ENCODE measurements around the gene GTF2I. TPM values are rescaled to one million over a fixed set of nuclear protein-coding genes. Genes with fewer than 3 reads are reported as not detected.
"Not testable (repeated sequence)": the region's sequence is repeated elsewhere in the genome, so short reads cannot be mapped to it uniquely, and the experiment has no call there.

GTF2I gene
- total RNA-seq, 1 donor from 2014 or later = 168 TPM

GRCh38 chr7:74684921-74685320 is 27.4 kb downstream of the GTF2I start:
- Mint-ChIP-seq H3K36me3 (ENCODE audit: low read depth, unreplicated experiment) (peaks cover 12% of the 10 kb centered on the region), H3K9me3 (ENCODE audit: unreplicated experiment) (no peaks in the 10 kb centered on the region), H3K27ac (ENCODE audit: unreplicated experiment) (no peak overlapping the region), H3K4me1 (ENCODE audit: low read depth, unreplicated experiment) (peaks cover 3% of the 10 kb centered on the region), H3K4me3 (ENCODE audit: unreplicated experiment) (no peak overlapping the region), H3K27me3 (ENCODE audit: low read depth, unreplicated experiment) (no peaks in the 10 kb centered on the region)
- Histone ChIP-seq H3K4me1 (ENCODE audit: insufficient read depth, low read length) (no peaks in the 10 kb centered on the region), H3K27me3 (ENCODE audit: insufficient read depth, low read length) (no peaks in the 10 kb centered on the region), H3K27ac (ENCODE audit: low read depth, low read length) (no peak overlapping the region), H3K79me2 (ENCODE audit: insufficient read depth, low read length) (peaks cover 98% of the 10 kb centered on the region), H3K4me3 (ENCODE audit: insufficient read depth, low read depth, low read length) (no peak overlapping the region), H4K20me1 (ENCODE audit: insufficient read depth, low read length) (peaks cover 94% of the 10 kb centered on the region), H3K9me3 (ENCODE audit: insufficient read depth, low read depth, low read length) (no peaks in the 10 kb centered on the region), H3K9ac (ENCODE audit: low read length) (no peak overlapping the region), H3K36me3 (ENCODE audit: insufficient read depth, low read length) (no peaks in the 10 kb centered on the region), H3K4me2 (ENCODE audit: low read length) (no peak overlapping the region), H2AFZ (ENCODE audit: low read depth, low read length) (no peak overlapping the region)
- FAIRE-seq = no peak
- no peak for DNase-seq (ENCODE audit: low read depth)
- TF ChIP-seq CTCF (IDR thresholded peaks at IDR 0.05; ENCODE audit: insufficient read depth, low read depth, low read length) = no peak
- no peak for TF ChIP-seq EZH2 (IDR thresholded peaks at IDR 0.05; ENCODE audit: insufficient read depth, low read length)

- no peak overlapping the region for H3K9ac ChIP-seq (ENCODE audit: low read length)
- Mint-ChIP-seq H3K36me3 (ENCODE audit: low read depth, unreplicated experiment) (peaks cover 23% of the 10 kb centered on the region), H3K27me3 (ENCODE audit: low read depth, unreplicated experiment) (no peaks in the 10 kb centered on the region), H3K9me3 (ENCODE audit: unreplicated experiment) (no peaks in the 10 kb centered on the region), H3K27ac (ENCODE audit: unreplicated experiment) (no peak overlapping the region), H3K4me1 (ENCODE audit: low read depth, unreplicated experiment) (peaks cover 4% of the 10 kb centered on the region), H3K4me3 (ENCODE audit: unreplicated experiment) (no peak overlapping the region)
- H3K9me3 ChIP-seq (ENCODE audit: insufficient read depth, low read depth, low read length) = peaks cover 4% of the 10 kb centered on the region
- no peaks in the 10 kb centered on the region for H3K4me1 ChIP-seq (ENCODE audit: insufficient read depth, low read length)
- no peak overlapping the region for H2AFZ ChIP-seq (ENCODE audit: low read depth, low read length)
- no peak for FAIRE-seq
- no peaks in the 10 kb centered on the region for H3K27me3 ChIP-seq (ENCODE audit: insufficient read depth, low read length)
- DNase-seq (ENCODE audit: low read depth) = no peak
- peaks cover 37% of the 10 kb centered on the region for H3K36me3 ChIP-seq (ENCODE audit: insufficient read depth, low read length)
- peaks cover 77% of the 10 kb centered on the region for H4K20me1 ChIP-seq (ENCODE audit: insufficient read depth, low read length)
- no peak overlapping the region for H3K27ac ChIP-seq (ENCODE audit: low read depth, low read length)
- TF ChIP-seq EZH2 (IDR thresholded peaks at IDR 0.05; ENCODE audit: insufficient read depth, low read length) (no peak), CTCF (IDR thresholded peaks at IDR 0.05; ENCODE audit: insufficient read depth, low read depth, low read length) (no peak)
- H3K4me2 ChIP-seq (ENCODE audit: low read length) = no peak overlapping the region
- H3K79me2 ChIP-seq (ENCODE audit: insufficient read depth, low read length) = peaks cover 82% of the 10 kb centered on the region
- H3K4me3 ChIP-seq (ENCODE audit: insufficient read depth, low read depth, low read length) = no peak overlapping the region
Measured at GRCh38 chr7:74690474-74690873, 33.0 kb downstream of the GTF2I start.

- peaks cover 29% of the 10 kb centered on the region for H4K20me1 ChIP-seq (ENCODE audit: insufficient read depth, low read length)
- H3K4me1 Mint-ChIP-seq (ENCODE audit: low read depth, unreplicated experiment); FAIRE-seq; H3K27ac ChIP-seq (ENCODE audit: low read depth, low read length); DNase-seq (ENCODE audit: low read depth); H3K27me3 Mint-ChIP-seq (ENCODE audit: low read depth, unreplicated experiment); H3K27ac Mint-ChIP-seq (ENCODE audit: unreplicated experiment); H3K4me1 ChIP-seq (ENCODE audit: insufficient read depth, low read length); H3K27me3 ChIP-seq (ENCODE audit: insufficient read depth, low read length); H2AFZ ChIP-seq (ENCODE audit: low read depth, low read length); H3K9me3 Mint-ChIP-seq (ENCODE audit: unreplicated experiment); H3K4me3 ChIP-seq (ENCODE audit: insufficient read depth, low read depth, low read length); H3K4me3 Mint-ChIP-seq (ENCODE audit: unreplicated experiment); H3K4me2 ChIP-seq (ENCODE audit: low read length); H3K9me3 ChIP-seq (ENCODE audit: insufficient read depth, low read depth, low read length); H3K9ac ChIP-seq (ENCODE audit: low read length): not testable (repeated sequence)
- peaks cover 61% of the 10 kb centered on the region for H3K36me3 ChIP-seq (ENCODE audit: insufficient read depth, low read length)
- H3K36me3 Mint-ChIP-seq (ENCODE audit: low read depth, unreplicated experiment) = peaks cover 18% of the 10 kb centered on the region
- peaks cover 16% of the 10 kb centered on the region for H3K79me2 ChIP-seq (ENCODE audit: insufficient read depth, low read length)
Measured at GRCh38 chr7:74704419-74704818, 46.9 kb downstream of the GTF2I start.
